ENCODE measurements around the gene CXCR1. TPM values are rescaled to one million over a fixed set of nuclear protein-coding genes. Genes with fewer than 3 reads are reported as not detected.

The CXCR1 gene
- total RNA-seq, 2 donors from 2014 or later = not detected

DNA sequence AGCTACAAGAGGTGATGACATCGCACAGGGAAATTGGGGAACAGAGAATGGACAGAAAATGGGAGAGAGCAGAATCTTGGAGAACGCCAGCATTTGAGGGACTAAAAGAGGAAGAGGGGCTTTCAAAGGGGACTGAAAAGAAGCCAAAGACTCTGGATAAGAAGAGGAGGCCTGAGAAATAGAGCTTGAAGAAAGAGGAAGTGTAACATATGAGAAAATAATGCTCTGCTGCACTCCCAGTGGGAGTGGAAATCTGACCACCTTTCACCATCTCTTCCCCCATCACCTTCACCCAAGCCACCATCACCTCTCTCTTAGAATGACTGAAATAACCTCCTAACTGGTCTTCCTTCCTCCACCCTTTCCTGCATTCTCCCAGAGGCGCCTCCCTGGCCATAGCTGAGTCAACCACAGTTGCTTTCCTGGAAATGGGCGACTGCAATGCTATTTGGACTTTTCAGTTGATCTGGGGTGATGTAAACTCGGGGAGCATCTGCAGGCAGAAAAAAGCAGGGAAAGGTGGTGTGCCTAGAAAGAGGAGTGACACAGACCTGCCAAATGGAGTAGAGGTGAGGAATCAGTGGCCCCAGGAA lies 16.8 kb downstream of the CXCR1 start:
- H3K9me3 ChIP-seq (ENCODE audit: control insufficient read depth, low read length, poor library complexity, severe bottlenecking) = peaks cover 3% of the 10 kb centered on the region
- DNase-seq (no peak), ATAC-seq (no peak)
- H3K36me3 Mint-ChIP-seq (ENCODE audit: low read depth) = peaks cover 3% of the 10 kb centered on the region
- H3K27me3 Mint-ChIP-seq = peaks cover 37% of the 10 kb centered on the region
- H3K4me3 Mint-ChIP-seq = no peak overlapping the region
- H3K4me1 Mint-ChIP-seq = peaks cover 4% of the 10 kb centered on the region
- no peak overlapping the region for H3K27ac Mint-ChIP-seq

DNA sequence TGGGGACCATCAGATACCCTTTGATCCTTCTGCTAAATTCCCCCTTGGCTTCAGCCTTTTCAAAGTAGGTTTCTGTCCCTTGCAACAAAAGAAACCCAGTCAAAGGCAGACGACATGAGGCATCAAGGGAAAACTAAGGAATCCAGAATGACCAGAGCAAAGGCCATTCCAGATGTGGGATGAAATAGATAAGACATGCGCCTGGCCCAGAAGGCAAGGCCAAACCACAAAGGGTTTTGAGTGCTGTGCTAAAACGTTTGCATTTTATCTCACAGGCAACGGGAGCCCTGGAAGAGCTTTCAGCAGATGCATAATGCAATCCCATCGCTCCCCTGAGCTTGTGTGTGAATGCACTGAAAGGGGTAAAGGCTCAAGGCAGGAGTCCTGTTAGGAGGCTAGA lies 17.7 kb downstream of the CXCR1 start:
- Mint-ChIP-seq H3K4me3 (no peak overlapping the region), H3K27me3 (peaks cover 29% of the 10 kb centered on the region), H3K36me3 (ENCODE audit: low read depth) (peaks cover 3% of the 10 kb centered on the region), H3K4me1 (peaks cover 4% of the 10 kb centered on the region), H3K27ac (no peak overlapping the region)
- H3K9me3 ChIP-seq (ENCODE audit: control insufficient read depth, low read length, poor library complexity, severe bottlenecking) = peaks cover 3% of the 10 kb centered on the region
- DNase-seq (no peak), ATAC-seq (no peak)

DNA sequence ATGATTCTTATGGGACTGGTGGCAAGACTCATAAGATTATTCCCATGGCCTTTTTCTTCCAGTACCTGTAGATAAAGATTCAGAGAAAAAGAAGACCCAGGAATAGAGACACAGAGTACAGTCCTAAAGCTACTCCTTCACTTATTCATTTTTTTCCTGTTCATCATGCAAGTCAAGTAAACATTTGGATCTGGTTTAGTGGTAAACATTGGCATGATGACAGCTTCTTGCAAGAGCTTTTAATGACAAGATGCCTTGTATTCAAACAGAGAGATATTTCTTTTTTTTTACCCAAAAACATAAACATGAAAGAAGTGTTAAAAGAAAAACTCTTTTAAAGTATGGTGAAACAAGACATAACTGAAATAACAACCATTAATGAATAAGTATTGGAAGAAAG lies 20.7 kb downstream of the CXCR1 start:
- Mint-ChIP-seq H3K27me3 (peaks cover 35% of the 10 kb centered on the region), H3K4me3 (no peak overlapping the region), H3K4me1 (peaks cover 4% of the 10 kb centered on the region), H3K36me3 (ENCODE audit: low read depth) (peaks cover 2% of the 10 kb centered on the region), H3K27ac (no peak overlapping the region)
- ATAC-seq = no peak
- DNase-seq = no peak
- H3K9me3 ChIP-seq (ENCODE audit: control insufficient read depth, low read length, poor library complexity, severe bottlenecking) = peaks cover 3% of the 10 kb centered on the region

DNA sequence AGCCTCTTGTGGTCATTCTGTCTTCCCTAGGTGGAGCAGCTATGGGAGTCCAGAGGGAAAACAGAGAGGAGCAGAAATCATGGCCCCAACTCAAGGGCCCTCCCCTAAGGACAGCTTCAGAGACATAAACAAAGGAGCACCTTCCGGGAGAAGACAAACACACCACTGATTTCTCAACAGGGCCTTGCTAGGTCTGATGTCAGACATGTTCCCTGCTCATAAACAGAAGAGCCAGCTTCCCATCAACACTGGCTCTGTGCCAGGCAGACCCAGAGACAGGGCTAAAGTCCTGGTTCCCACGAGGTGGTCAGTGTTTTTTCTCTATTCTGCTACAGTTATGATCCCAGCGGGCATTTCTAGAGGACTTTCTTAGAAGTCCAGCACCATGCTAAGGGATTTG lies 21.6 kb downstream of the CXCR1 start:
- Mint-ChIP-seq H3K36me3 (ENCODE audit: low read depth) (peaks cover 2% of the 10 kb centered on the region), H3K4me3 (no peak overlapping the region), H3K27ac (no peak overlapping the region), H3K4me1 (peaks cover 4% of the 10 kb centered on the region), H3K27me3 (peaks cover 38% of the 10 kb centered on the region)
- H3K9me3 ChIP-seq (ENCODE audit: control insufficient read depth, low read length, poor library complexity, severe bottlenecking) = peaks cover 3% of the 10 kb centered on the region
- DNase-seq (no peak), ATAC-seq (no peak)

DNA sequence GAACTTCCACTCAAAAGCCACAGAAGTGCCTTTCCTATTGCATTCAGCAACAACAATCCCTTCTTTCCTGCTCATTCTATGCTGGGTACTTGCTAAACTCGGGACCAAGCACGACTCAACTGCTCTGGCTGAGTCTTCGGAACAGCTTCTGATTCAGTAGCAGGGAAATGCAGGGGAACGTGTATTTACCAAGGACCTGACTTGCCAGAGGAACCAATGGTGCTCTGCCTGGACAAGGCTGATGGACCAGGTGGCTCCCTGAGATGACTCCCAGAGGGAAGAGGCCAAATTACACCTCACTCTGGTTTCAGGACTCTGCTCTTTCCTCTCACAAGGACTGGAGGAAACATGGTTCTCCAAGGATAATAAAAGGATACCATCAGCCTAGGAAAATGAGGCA lies 28.7 kb downstream of the CXCR1 start:
- Mint-ChIP-seq H3K4me3 (no peak overlapping the region), H3K27me3 (peaks cover 74% of the 10 kb centered on the region), H3K36me3 (ENCODE audit: low read depth) (peaks cover 7% of the 10 kb centered on the region), H3K4me1 (no peaks in the 10 kb centered on the region), H3K27ac (no peak overlapping the region)
- ATAC-seq (no peak), DNase-seq (no peak)
- no peaks in the 10 kb centered on the region for H3K9me3 ChIP-seq (ENCODE audit: control insufficient read depth, low read length, poor library complexity, severe bottlenecking)

DNA sequence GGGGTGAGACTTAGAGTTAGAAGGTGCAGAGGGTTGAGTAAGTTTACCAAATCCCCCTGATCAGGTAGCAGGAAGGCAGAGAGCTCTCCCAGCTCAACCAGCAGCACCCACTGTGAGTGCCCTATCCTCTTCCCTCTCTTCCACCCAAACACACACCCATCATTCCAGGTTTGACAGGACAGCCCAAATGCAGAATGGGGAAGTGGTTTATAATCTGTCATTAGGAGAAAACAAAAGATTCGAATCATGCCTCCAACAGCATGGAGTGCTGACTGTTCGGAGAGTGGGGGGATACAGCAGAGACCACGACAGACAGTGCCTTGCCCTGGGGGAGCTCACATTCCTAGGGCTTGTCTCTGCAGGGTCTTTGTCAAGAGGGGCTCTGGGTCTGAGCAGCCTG lies 29.2 kb downstream of the CXCR1 start:
- Mint-ChIP-seq H3K4me1 (no peaks in the 10 kb centered on the region), H3K27me3 (peaks cover 71% of the 10 kb centered on the region), H3K4me3 (no peak overlapping the region), H3K27ac (no peak overlapping the region), H3K36me3 (ENCODE audit: low read depth) (peaks cover 7% of the 10 kb centered on the region)
- no peaks in the 10 kb centered on the region for H3K9me3 ChIP-seq (ENCODE audit: control insufficient read depth, low read length, poor library complexity, severe bottlenecking)
- ATAC-seq = no peak
- no peak for DNase-seq

DNA sequence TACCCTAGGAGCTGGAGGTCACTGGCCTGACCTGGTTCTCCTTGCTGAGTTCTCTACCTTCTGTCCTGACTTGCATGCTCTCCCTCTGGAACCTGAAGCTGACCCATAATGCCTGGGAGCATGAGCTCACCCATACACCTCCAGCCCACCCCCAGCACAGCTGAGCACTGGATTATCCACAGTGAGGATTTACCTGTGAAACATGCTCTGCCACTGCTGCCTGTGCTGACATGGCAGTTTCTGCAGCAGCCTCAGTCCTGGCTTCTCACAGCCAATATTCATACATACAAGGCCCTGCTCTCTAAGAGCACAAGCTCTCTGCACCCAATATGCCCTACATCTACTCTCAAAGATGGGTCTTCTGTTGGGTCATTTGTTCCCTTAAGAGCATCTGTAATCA lies 35.9 kb downstream of the CXCR1 start:
- ATAC-seq = no peak
- H3K4me3 Mint-ChIP-seq = no peak overlapping the region

DNA sequence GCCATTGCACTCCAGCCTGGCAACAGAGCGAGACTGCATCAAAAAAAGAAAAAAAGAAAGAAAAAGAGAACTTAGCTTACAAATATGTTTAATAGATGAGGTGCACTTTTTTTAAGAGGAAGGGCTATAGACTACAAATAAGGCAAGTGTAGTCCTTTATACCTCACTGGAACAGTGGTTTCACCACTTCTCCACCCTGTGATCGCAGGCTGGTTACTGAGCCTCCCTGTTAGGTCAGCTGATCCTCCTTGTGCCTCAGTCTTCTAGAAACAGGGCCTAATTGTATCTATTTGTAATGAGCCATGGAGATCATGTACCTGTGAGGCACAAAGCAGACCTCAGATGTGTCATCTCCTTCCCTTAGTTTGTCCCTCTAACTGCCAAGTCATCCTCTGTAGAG lies 36.4 kb downstream of the CXCR1 start:
- Mint-ChIP-seq H3K27me3 (peaks cover 53% of the 10 kb centered on the region), H3K4me3 (no peak overlapping the region), H3K36me3 (ENCODE audit: low read depth) (peaks cover 2% of the 10 kb centered on the region), H3K4me1 (no peaks in the 10 kb centered on the region), H3K27ac (no peak overlapping the region)
- no peak for ATAC-seq
- H3K9me3 ChIP-seq (ENCODE audit: control insufficient read depth, low read length, poor library complexity, severe bottlenecking) = no peaks in the 10 kb centered on the region
- no peak for DNase-seq

More for the DNA sequence above, 35.9 kb downstream of the CXCR1 start:
- no peaks in the 10 kb centered on the region for H3K9me3 ChIP-seq (ENCODE audit: control insufficient read depth, low read length, poor library complexity, severe bottlenecking)
- peaks cover 53% of the 10 kb centered on the region for H3K27me3 Mint-ChIP-seq
- no peak for DNase-seq
- H3K36me3 Mint-ChIP-seq (ENCODE audit: low read depth) = no peaks in the 10 kb centered on the region
- no peak overlapping the region for H3K27ac Mint-ChIP-seq
- H3K4me1 Mint-ChIP-seq = no peaks in the 10 kb centered on the region

DNA sequence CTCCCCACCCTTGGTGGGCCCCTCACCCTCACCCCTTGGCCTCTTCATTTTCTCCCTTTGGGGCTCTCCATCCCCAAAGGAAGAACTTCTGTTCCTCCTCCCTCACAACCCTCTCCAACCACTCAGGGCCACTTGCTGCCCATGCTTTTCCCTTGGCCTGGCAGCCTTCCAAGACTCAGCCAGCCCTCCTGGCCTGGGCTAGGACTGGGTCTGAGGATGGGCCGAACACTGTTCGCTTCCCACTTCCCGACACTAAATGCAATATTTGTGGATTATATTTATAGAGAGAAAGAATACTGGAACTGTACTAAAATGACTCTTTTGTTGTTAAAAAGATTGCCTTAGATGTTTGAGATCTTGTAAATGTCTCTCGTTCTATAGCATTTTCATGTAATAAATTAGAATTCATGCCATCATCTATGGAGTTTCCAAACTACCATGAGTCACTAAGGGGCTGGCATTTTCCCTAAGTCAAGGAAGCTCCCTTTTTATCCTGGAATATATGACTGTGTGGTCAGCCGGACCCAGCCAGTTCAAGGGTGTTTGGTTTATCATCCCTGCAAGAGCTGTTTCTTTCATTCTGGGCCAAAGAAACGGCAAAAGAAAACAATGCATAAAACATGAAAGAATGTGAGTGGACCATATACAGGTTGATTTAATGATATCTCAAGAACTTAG lies 37.2 kb downstream of the CXCR1 start:
- Mint-ChIP-seq H3K36me3 (ENCODE audit: low read depth) (peaks cover 2% of the 10 kb centered on the region), H3K27me3 (peaks cover 53% of the 10 kb centered on the region), H3K4me3 (no peak overlapping the region), H3K4me1 (no peaks in the 10 kb centered on the region), H3K27ac (no peak overlapping the region)
- no peaks in the 10 kb centered on the region for H3K9me3 ChIP-seq (ENCODE audit: control insufficient read depth, low read length, poor library complexity, severe bottlenecking)
- DNase-seq = no peak
- no peak for ATAC-seq

DNA sequence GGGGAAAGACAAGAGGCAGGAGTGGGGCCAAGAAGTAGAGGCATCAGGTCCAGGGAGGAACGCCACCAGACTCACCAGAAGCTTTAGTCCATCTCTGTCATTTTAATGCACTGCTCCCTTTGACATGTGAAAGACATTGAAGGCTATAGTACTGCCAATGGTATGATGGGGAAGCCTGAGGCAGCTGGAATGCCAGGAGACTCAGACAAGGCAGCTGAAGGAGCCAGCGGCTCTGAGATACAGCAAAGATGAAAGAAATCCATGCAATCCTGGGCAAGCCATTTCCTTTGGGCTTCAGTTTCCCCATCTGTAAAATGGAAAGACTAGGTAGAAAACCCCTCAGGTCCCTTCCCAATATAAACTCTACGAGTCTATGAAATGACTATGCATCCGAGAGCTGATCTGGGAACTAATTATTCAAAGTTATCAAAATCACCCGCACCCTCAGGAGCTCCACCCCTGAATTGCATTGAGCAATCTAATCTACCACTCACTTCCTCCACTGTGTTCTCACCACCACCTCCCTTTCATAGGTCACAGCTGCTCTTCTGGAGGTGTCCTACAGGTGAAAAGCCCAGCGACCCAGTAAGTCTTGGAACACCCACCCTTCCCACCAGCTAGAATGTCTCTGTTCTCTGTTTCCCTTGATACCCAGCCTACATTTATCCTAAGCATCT lies 37.8 kb downstream of the CXCR1 start:
- Mint-ChIP-seq H3K4me3 (no peak overlapping the region), H3K4me1 (no peaks in the 10 kb centered on the region), H3K36me3 (ENCODE audit: low read depth) (peaks cover 2% of the 10 kb centered on the region), H3K27me3 (peaks cover 47% of the 10 kb centered on the region), H3K27ac (no peak overlapping the region)
- no peak for DNase-seq
- ATAC-seq = no peak
- H3K9me3 ChIP-seq (ENCODE audit: control insufficient read depth, low read length, poor library complexity, severe bottlenecking) = no peaks in the 10 kb centered on the region

DNA sequence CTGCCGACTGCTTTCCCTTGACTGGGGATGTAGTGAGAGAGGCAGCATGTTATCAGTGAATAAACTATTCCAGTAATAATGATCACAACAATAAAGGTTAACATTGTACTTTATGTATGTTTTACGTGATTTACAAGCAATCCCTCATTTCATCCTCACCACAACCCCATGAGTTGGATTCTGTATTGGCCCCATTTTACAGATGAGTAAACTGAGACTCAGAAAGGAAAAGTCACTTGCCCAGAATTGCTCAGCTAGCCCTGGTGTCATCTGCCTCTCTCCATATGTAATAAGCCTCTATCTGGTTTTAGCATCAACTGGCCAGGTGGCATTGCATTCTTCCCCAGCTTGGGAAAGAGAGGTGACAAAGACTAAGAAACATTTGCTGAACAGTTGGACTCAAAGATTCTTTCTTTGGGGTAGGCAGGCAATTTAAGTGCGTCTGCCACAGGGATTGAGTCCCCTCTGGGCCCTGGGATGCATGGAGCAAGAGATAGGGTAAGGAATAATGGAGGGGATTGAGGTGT lies 38.8 kb downstream of the CXCR1 start:
- Mint-ChIP-seq H3K4me1 (no peaks in the 10 kb centered on the region), H3K36me3 (ENCODE audit: low read depth) (peaks cover 2% of the 10 kb centered on the region), H3K4me3 (no peak overlapping the region), H3K27ac (no peak overlapping the region), H3K27me3 (peaks cover 45% of the 10 kb centered on the region)
- no peak for DNase-seq
- ATAC-seq = no peak
- no peaks in the 10 kb centered on the region for H3K9me3 ChIP-seq (ENCODE audit: control insufficient read depth, low read length, poor library complexity, severe bottlenecking)

DNA sequence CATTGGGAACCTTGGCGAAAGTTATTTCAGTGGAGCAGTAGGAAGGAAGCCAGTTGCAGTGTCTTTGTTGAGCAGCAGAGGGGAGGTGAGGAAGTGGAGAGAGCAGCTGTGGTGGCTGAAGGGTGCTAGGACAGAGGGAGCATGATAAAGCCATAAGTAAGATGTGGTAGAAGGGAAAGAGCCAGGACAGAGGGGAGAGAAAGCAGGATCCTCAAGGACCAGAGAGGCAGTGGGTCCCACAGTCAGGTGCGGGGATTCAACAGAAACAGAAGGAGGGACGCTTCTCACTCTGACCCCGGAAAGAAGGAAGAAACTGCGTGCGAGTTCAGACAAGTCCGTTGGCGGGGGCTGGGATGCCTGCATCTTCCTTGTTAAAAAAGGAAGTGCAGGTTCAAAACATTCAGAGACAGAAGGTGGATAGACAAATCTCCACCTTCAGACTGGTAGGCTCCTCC lies 41.1 kb downstream of the CXCR1 start, which contains the start of gene CXCR2:
TSS of gene CXCR2 (plus strand) at position 403 of the 455 bp plus-strand sequence. CDS start 8,774 bp downstream, outside the sequence.
- peak within 1 kb of the TSS; percentile 0 for H3K4me3 Mint-ChIP-seq
- no peaks in the 10 kb centered on the region for H3K4me1 Mint-ChIP-seq

DNA sequence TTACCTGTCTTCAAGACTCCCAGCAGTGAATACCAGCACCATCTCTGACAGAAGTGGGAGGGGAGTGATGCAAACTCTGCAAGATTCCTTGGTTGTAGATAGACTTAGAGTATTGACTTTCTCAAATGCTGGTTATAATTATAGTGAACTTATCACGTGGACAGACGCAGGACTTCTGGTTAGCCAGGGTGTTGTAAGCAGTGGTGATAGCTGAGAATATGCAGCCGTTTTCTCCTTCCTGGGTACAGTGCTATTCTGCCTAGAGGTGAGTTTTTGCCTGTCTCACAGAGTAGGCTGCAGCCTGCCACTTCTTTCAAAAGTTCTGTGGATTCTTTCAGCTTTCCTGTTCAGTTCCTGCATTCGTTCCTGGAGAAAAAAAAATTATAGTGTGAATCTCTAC lies 41.7 kb downstream of the CXCR1 start:
- H3K27ac Mint-ChIP-seq = no peak overlapping the region
- H3K27me3 Mint-ChIP-seq = peaks cover 39% of the 10 kb centered on the region
- peak overlapping the region; percentile 0 for H3K4me3 Mint-ChIP-seq
- no peak for DNase-seq
- ATAC-seq = no peak
- H3K36me3 Mint-ChIP-seq (ENCODE audit: low read depth) = peaks cover 2% of the 10 kb centered on the region
- peaks cover 3% of the 10 kb centered on the region for H3K9me3 ChIP-seq (ENCODE audit: control insufficient read depth, low read length, poor library complexity, severe bottlenecking)
- H3K4me1 Mint-ChIP-seq = no peaks in the 10 kb centered on the region

More for the DNA sequence above, 41.1 kb downstream of the CXCR1 start, which contains the start of gene CXCR2:
- Mint-ChIP-seq H3K27me3 (peaks cover 41% of the 10 kb centered on the region), H3K36me3 (ENCODE audit: low read depth) (peaks cover 2% of the 10 kb centered on the region), H3K27ac (no peak within 1 kb of the TSS)
- no peak for ATAC-seq
- no peak for DNase-seq
- H3K9me3 ChIP-seq (ENCODE audit: control insufficient read depth, low read length, poor library complexity, severe bottlenecking) = peaks cover 3% of the 10 kb centered on the region

All from T-helper 17 cell (primary cell).